Loucy (cell line): ENCODE measurements around the gene PALLD.

Experiments used
- H2AFZ ChIP-seq: fragments of 200-600 bp; sonication (generic); 2 replicates; pipeline ENCODE4 v1.6.0; 2016; ENCODE audit warnings: antibody characterized with exemption, mild to moderate bottlenecking, low read length, moderate library complexity
- H3F3A ChIP-seq: fragments of 200-600 bp; 2 replicates; pipeline ENCODE4 v1.6.0; 2016; ENCODE audit warnings: antibody characterized with exemption, low read depth, mild to moderate bottlenecking
- H3K27me3 ChIP-seq: fragments of 200-600 bp; sonication (generic); 2 replicates; pipeline ENCODE4 v1.6.1; 2014; ENCODE audit warnings: low read length, mild to moderate bottlenecking; ENCODE audit not compliant: insufficient read depth, poor library complexity, severe bottlenecking
- H3K36me3 ChIP-seq: fragments of 200-600 bp; sonication (generic); 2 replicates; pipeline ENCODE4 v1.6.1; 2016; ENCODE audit warnings: low read length; ENCODE audit not compliant: insufficient read depth
- H3K4me1 ChIP-seq: fragments of 200-600 bp; sonication (generic); 2 replicates; pipeline ENCODE4 v1.5.1; 2014; ENCODE audit warnings: low read length, mild to moderate bottlenecking; ENCODE audit not compliant: insufficient read depth, poor library complexity, severe bottlenecking
- H3K4me2 ChIP-seq: fragments of 200-600 bp; sonication (generic); 2 replicates; pipeline ENCODE4 v1.6.0; 2014; ENCODE audit warnings: antibody characterized with exemption, low read length, low read depth, mild to moderate bottlenecking; ENCODE audit not compliant: poor library complexity, severe bottlenecking
- H3K4me3 ChIP-seq: fragments of 200-600 bp; sonication (generic); 2 replicates; pipeline ENCODE4 v1.5.1; 2014; ENCODE audit warnings: low read length, mild to moderate bottlenecking, mixed read lengths; ENCODE audit not compliant: poor library complexity, severe bottlenecking
- H3K79me2 ChIP-seq: fragments of 200-600 bp; sonication (generic); 2 replicates; pipeline ENCODE4 v1.6.1; 2014; ENCODE audit warnings: low read length; ENCODE audit not compliant: insufficient read depth
- H3K9ac ChIP-seq: fragments of 200-600 bp; sonication (generic); 2 replicates; pipeline ENCODE4 v1.6.0; 2014; ENCODE audit warnings: mild to moderate bottlenecking, low read depth, low read length, moderate library complexity; ENCODE audit not compliant: poor library complexity, severe bottlenecking
- H3K9me2 ChIP-seq: fragments of 200-600 bp; sonication (generic); replicated peaks from 2 replicates; pipeline ENCODE4 v1.6.1; 2016; ENCODE audit warnings: low read depth, low read length, mixed read lengths
- H3K9me3 ChIP-seq: fragments of 200-600 bp; sonication (generic); 2 replicates; pipeline ENCODE4 v1.6.1; 2014; ENCODE audit warnings: mild to moderate bottlenecking, antibody characterized with exemption, low read length, low read depth; ENCODE audit not compliant: insufficient read depth
- H4K20me1 ChIP-seq: fragments of 200-600 bp; sonication (generic); 2 replicates; pipeline ENCODE4 v1.6.0; 2014; ENCODE audit warnings: antibody characterized with exemption, low read length, mild to moderate bottlenecking; ENCODE audit not compliant: insufficient read depth, poor library complexity, severe bottlenecking
- EZH2phosphoT487 ChIP-seq: fragments of 200-600 bp; IDR thresholded peaks from 2 replicates; pipeline ENCODE4 v1.6.1; 2018; ENCODE audit warnings: antibody characterized with exemption, mild to moderate bottlenecking, moderate library complexity, borderline replicate concordance
- TF ChIP-seq, protein P1 (sequence below): fragments of 200-600 bp; sonication (generic); conservative IDR thresholded peaks from 2 replicates; pipeline ENCODE4 v1.5.1; 2014; ENCODE audit warnings: mild to moderate bottlenecking, antibody characterized with exemption, low read length

PALLD gene

DNA sequence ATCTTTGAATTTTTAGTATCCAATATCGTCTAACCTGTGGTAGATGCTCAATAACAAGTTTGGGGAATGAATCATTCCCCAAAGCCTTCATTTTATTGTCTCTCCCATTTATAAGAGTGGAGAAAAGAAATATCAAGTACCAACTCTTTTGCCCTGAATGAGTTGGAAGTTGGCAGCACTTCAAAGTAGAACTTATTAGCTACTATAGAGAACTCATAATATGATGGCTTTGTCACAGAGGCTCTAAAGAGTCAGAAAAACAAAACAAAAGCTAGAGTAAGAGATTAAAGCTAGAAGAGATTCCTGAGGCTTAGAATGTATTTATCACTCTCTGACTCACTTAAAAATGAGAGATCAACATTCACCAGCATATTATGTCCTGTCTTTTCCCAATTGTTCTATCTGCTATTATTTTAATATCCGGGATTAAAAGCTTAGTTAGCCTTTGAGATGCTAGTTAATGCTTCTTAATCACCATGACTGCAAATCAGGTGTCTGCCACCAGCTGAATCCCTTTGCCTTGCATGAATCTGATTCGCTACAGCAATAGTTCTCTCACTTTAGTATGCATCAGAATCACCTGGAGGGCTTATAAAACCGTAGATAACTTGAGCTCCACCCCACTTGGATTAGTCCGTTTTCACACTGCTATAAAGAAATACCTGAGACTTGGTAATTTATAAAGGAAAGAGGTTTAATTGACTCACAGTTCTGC is 77.9 kb downstream of the PALLD start:
- H3K4me1 ChIP-seq, result no peaks in the 10 kb centered on the region
- no peak overlapping the region for H2AFZ ChIP-seq
- no peaks in the 10 kb centered on the region for H4K20me1 ChIP-seq
- H3K79me2 ChIP-seq, result no peaks in the 10 kb centered on the region
- H3F3A ChIP-seq, result no peaks in the 10 kb centered on the region
- no peak overlapping the region for H3K9ac ChIP-seq
- H3K36me3 ChIP-seq, result no peaks in the 10 kb centered on the region
- no peak overlapping the region for H3K4me2 ChIP-seq
- no peaks in the 10 kb centered on the region for H3K9me2 ChIP-seq
- no peaks in the 10 kb centered on the region for H3K9me3 ChIP-seq
- no peak for TF ChIP-seq EZH2phosphoT487
- TF ChIP-seq, protein P1, sequence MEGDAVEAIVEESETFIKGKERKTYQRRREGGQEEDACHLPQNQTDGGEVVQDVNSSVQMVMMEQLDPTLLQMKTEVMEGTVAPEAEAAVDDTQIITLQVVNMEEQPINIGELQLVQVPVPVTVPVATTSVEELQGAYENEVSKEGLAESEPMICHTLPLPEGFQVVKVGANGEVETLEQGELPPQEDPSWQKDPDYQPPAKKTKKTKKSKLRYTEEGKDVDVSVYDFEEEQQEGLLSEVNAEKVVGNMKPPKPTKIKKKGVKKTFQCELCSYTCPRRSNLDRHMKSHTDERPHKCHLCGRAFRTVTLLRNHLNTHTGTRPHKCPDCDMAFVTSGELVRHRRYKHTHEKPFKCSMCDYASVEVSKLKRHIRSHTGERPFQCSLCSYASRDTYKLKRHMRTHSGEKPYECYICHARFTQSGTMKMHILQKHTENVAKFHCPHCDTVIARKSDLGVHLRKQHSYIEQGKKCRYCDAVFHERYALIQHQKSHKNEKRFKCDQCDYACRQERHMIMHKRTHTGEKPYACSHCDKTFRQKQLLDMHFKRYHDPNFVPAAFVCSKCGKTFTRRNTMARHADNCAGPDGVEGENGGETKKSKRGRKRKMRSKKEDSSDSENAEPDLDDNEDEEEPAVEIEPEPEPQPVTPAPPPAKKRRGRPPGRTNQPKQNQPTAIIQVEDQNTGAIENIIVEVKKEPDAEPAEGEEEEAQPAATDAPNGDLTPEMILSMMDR, result no peak
- H3K27me3 ChIP-seq, result no peaks in the 10 kb centered on the region
- no peak overlapping the region for H3K4me3 ChIP-seq

DNA sequence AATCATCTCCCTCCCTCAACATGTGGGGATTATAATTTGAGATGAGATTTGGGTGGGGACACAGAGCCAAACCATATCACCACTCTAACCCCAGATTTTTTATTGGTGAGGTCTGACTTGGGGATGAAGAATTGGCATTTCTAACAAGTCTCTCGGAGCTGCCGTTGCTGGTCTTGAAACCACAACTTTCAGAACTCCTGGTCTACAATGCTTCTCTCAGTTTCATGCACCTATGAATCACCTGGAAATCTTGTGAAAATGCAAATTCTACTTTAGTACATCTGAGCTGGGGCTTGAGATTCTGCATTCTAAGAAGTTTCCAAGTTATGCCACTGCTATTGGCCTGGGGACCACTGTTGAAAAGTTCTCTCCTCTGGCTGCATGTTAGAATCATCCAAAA is 78.6 kb downstream of the PALLD start:
- H2AFZ ChIP-seq, result no peak overlapping the region
- H3K4me2 ChIP-seq, result no peak overlapping the region
- no peaks in the 10 kb centered on the region for H3K9me2 ChIP-seq
- no peaks in the 10 kb centered on the region for H3K4me1 ChIP-seq
- H4K20me1 ChIP-seq, result no peaks in the 10 kb centered on the region
- no peaks in the 10 kb centered on the region for H3K79me2 ChIP-seq
- no peaks in the 10 kb centered on the region for H3K27me3 ChIP-seq
- H3K36me3 ChIP-seq, result no peaks in the 10 kb centered on the region
- H3K4me3 ChIP-seq, result no peak overlapping the region
- TF ChIP-seq, protein P1, result no peak
- no peak for TF ChIP-seq EZH2phosphoT487
- H3K9me3 ChIP-seq, result no peaks in the 10 kb centered on the region
- H3K9ac ChIP-seq, result no peak overlapping the region
- no peaks in the 10 kb centered on the region for H3F3A ChIP-seq

- Histone ChIP-seq H3K79me2 (no peaks in the 10 kb centered on the region), H3K36me3 (no peaks in the 10 kb centered on the region), H3K4me2 (no peak overlapping the region), H3K9me2 (no peaks in the 10 kb centered on the region), H3K4me1 (no peaks in the 10 kb centered on the region), H3K4me3 (no peak overlapping the region), H3K9ac (no peak overlapping the region), H2AFZ (no peak overlapping the region), H3K27me3 (no peaks in the 10 kb centered on the region), H3F3A (no peaks in the 10 kb centered on the region), H3K9me3 (no peaks in the 10 kb centered on the region), H4K20me1 (no peaks in the 10 kb centered on the region)
- TF ChIP-seq EZH2phosphoT487, result no peak
- TF ChIP-seq, protein P1, result no peak
These were observed 80.8 kb downstream of the PALLD start for GRCh38 chr4:168577624-168578023.
